T-helper 2 cell (primary cell): Measurements from ENCODE around the gene ACOT7.

ENCODE experiments used
- DNase-seq, 5 experiments: peaks; one replicate each; pipeline versions ENCODE4 v3.0.0 to v3.0.0-alpha.2; 2012 to 2022

Gene ACOT7

GRCh38 chr1:6245869-6246496, 147.6 kb downstream of the ACOT7 start:
- DNase-seq: peak in 4 of 5 experiments; percentile 21 to 37 (median 29)

GRCh38 chr1:6245086-6245868, 148.3 kb downstream of the ACOT7 start:
- peak; percentile 61 to 79 (median 72) for DNase-seq

GRCh38 chr1:6244401-6245049, 149.0 kb downstream of the ACOT7 start:
- no peak for DNase-seq

- no peak for DNase-seq
Observed at GRCh38 chr1:6243993-6244392, 149.6 kb downstream of the ACOT7 start, which contains the start of gene HES3. HES3 (plus strand) TSS chr1:6244179; CDS start chr1:6244366, 187 bp downstream.

GRCh38 chr1:6243053-6243834, 150.3 kb downstream of the ACOT7 start:
- no peak for DNase-seq

GRCh38 chr1:6241887-6242740, 151.5 kb downstream of the ACOT7 start:
- DNase-seq: no peak

- DNase-seq: no peak
Observed at GRCh38 chr1:6241107-6241886, 152.3 kb downstream of the ACOT7 start.

- DNase-seq: no peak
Observed at GRCh38 chr1:6239950-6240768, 153.4 kb downstream of the ACOT7 start.

- no peak for DNase-seq
Observed at GRCh38 chr1:6239213-6239752, 154.3 kb downstream of the ACOT7 start.

- no peak for DNase-seq
Observed at GRCh38 chr1:6237093-6237492, 156.5 kb downstream of the ACOT7 start.

- peak in 1 of 5 experiments; percentile 24 for DNase-seq
Observed at GRCh38 chr1:6235296-6235677, 158.3 kb downstream of the ACOT7 start.

- DNase-seq: no peak
Observed at GRCh38 chr1:6234502-6235295, 158.9 kb downstream of the ACOT7 start.

- DNase-seq: no peak
Observed at GRCh38 chr1:6233376-6233775, 160.2 kb downstream of the ACOT7 start.

GRCh38 chr1:6225651-6226050, 167.9 kb downstream of the ACOT7 start:
- no peak for DNase-seq

GRCh38 chr1:6224718-6225117, 168.8 kb downstream of the ACOT7 start:
- no peak for DNase-seq

- no peak for DNase-seq
Observed at GRCh38 chr1:6223617-6224016, 169.9 kb downstream of the ACOT7 start.

- no peak for DNase-seq
Observed at GRCh38 chr1:6222636-6223035, 170.9 kb downstream of the ACOT7 start.

GRCh38 chr1:6221210-6221784, 172.3 kb downstream of the ACOT7 start:
- DNase-seq: no peak

- no peak for DNase-seq
Observed at GRCh38 chr1:6220236-6220635, 173.3 kb downstream of the ACOT7 start.
